GM19324 (cell line): Measurements from ENCODE around the gene B4GALNT3.

ENCODE experiments used
- ATAC-seq: cut with Tn5 transposase; IDR thresholded peaks from one replicate; pipeline ENCODE4 v1.9.1; 2021; ENCODE audit warnings: mild to moderate bottlenecking, moderate library complexity; ENCODE audit not compliant: unreplicated experiment, low FRiP score

B4GALNT3 gene

GRCh38 chr12:507391-507796 lies 47.7 kb downstream of the B4GALNT3 start:
- no peak for ATAC-seq

- no peak for ATAC-seq
Observed at GRCh38 chr12:508145-508544, 48.4 kb downstream of the B4GALNT3 start.

- ATAC-seq = no peak
Observed at GRCh38 chr12:508795-509194, 49.1 kb downstream of the B4GALNT3 start.

GRCh38 chr12:509500-509899 lies 49.8 kb downstream of the B4GALNT3 start:
- no peak for ATAC-seq

DNA sequence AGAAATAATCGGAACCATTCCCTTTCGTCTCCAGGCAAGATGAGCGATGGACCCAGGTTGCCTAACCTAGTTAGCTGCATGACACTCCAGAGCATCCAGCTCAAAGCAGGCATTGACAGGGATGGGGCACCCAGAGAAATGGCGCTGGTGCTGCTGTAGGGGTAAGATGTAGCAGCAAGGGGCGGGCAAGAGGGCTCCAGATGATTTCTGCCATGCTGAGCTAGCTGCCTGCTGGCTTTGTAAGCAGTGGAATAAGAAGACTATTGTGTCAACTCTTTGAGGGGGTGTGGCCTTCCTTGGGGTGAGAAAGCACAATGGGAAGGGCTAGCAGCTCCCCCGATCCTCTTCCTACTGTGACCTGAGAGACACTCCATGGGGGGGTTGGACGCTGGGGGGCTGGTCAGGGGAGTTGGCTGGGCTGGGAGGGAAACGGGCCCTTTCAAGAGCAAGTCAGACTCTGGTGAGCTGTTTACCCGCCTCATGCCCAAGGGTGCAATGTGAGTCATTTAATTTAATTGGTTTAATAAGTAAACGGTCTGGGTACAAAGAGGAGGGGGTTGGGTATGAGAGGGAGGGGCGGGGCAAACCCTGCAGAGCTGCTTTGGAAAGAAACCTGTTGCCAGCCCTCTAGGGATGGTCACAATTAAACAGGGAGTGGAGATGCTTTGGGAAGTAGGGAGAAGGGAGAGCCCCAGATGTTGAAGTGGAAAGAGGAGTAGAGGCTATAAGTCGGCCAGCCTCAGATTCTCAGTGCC lies 50.5 kb downstream of the B4GALNT3 start:
- no peak for ATAC-seq

DNA sequence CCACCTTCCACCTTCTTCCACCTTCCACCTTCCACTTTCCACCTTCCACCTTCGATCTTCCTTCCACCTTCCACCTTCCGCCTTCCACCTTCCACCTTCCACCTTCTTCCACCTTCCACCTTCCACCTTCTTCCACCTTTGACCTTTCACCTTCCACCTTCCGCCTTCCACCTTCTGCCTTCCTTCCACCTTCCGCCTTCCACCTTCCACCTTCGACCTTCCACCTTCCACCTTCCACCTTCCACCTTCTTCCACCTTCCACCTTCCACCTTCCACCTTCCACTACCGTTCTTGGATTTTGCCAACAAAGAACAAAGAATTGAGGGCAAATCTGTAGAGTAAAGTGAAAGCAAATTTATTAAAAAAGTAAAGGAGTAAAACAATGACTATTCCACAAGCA lies 53.2 kb downstream of the B4GALNT3 start:
- ATAC-seq = no peak

DNA sequence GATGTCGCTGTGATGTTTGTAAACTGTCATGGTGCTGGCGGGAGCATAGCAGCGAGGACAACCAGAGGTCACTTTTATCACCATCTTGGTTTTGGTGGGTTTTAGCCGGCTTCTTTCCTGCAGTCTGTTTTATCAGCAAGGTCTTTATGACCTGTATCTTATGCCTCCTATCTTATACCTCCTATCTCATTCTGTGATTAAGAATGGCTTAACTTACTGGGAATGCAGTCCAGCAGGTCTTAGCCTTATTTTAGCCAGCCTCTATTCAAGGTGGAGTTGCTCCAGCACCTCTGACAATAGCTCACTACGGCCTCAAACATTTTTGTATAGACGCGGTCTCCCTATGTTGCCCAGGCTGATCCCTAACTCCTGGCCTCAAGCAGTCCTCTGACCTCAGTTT lies 53.7 kb downstream of the B4GALNT3 start:
- no peak for ATAC-seq

- no peak for ATAC-seq
Observed at GRCh38 chr12:517538-517937, 57.8 kb downstream of the B4GALNT3 start.

DNA sequence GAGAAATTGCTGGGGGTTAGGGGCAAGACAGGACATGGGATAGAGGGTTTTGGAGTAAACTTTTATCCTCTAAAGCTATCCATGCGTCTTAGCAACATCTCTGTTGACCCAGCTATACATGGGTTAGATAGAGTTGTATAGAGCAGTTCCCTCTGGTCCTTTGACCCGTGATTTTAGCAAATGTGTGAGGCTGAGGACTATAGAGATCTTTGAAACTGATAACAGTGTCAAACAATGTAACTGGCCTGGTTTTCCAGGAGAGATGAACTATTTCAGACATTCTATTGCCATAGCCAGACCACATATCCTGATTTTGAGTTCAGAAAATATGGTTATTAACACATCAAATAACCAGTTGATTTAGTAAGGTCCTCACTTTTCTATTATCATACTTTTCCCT lies 60.4 kb downstream of the B4GALNT3 start:
- no peak for ATAC-seq

- ATAC-seq = no peak
Observed at GRCh38 chr12:522692-523378, 63.1 kb downstream of the B4GALNT3 start.

DNA sequence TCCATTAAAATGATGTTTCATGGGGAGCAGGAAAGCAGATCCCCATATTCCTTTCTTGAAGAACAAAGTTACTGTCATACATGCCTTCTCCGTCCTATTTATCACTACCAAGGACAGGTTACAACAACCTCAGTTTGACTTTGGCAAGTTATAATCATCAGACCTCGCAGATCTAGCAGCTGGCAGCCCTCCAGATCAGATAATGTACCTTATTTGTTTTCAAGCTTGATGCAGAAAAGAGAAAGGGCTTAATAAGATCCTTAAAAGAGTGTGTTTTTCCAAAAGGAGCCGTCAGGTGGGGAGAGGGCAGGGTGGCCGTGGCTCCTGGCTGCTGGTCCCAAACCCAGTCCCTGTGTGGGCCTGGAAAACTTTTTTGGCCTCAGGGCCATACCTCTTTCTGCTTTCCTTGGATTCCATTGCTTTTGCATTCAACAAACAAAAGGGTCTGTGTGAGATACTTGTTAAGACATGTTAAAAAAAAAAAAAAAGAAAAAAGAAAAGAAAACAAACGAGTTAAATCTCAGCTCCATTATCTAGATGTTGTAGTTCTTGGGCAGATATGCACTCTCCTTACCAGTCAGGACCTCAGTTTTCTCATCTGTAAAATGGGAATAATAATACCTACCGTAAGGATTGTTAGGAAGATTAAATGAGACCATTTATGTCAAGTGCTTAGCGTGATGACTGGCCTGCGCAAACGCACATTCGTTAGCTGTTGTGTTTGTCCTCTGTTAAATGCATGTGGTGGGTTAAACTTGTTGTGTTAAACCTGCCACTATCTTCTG lies 64.6 kb downstream of the B4GALNT3 start:
- ATAC-seq = no peak

DNA sequence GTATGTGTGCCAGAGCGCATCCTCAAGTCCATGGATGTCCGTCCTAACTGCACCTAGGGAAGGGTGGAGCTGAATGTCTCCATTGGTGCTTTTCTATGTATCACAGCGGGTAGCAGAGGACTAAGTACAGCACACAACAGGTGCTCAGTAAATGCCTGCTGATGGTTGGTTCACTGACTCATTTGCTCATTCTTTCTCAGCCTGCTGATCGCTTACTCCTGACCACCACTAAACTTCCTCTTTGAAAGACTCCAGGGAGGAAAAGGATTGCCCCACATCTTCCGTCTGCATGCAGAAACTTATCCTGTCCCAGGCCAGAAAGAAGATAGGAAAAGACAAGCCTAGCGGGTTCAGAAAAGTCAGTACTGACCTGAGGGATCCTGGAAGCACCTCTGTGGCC lies 66.3 kb downstream of the B4GALNT3 start:
- no peak for ATAC-seq

DNA sequence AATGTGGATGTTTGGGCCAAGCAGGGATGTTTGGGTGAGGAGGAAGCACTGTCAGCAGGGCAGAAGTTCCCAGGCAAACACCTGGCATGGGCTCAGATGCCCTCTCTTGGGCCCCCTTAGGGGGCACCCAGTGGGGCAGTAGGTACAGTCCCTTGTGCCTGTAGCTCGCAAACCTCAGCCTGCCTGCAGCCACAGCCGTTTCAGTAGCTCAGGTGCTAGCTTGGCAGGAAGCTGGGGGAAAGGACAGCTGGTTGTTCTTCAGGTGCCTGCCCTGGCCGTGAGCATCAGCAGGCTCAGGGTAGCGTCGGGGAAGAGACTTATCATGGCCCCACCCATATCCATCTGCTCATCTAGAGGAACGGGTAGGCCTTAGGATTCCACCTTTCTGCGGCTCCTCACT lies 67.5 kb downstream of the B4GALNT3 start:
- no peak for ATAC-seq

DNA sequence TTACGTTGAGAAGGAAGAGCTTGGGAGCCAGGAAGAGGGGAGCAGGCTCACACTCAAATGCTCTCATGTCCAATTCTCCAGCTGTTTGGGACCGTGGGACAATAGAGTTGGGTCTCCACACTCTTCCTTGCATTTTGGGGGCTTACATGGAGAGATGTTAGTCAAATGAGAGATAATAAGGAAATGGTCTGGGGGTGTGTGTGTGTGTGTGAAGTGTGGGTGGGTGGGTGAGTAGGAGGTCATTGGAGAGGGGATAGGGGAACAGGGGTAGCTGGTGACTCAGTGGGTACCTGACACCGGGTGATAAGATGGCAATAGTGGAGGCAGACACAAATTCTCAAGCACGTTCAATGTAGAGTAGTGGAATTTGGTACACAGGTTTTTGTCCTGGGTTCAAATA lies 68.0 kb downstream of the B4GALNT3 start:
- no peak for ATAC-seq

DNA sequence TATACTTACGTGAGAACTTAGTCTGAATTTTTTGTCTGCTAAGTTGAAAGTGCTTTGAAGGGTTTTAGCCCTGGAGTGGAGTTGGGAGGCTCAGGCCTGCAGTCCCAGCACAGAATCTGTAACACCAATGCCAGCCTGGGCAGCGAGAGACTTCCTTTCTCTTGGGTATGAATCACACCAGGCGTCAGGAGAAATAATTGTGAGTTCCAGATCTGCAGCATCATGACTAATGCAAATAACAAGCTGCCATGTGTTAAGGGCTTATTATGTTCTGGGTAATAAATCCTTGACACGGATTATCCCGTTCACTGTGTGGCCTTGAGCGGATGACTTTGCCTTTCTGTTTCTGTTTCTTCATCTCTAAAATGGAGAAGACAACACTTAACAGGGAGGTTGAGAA lies 70.6 kb downstream of the B4GALNT3 start:
- no peak for ATAC-seq

DNA sequence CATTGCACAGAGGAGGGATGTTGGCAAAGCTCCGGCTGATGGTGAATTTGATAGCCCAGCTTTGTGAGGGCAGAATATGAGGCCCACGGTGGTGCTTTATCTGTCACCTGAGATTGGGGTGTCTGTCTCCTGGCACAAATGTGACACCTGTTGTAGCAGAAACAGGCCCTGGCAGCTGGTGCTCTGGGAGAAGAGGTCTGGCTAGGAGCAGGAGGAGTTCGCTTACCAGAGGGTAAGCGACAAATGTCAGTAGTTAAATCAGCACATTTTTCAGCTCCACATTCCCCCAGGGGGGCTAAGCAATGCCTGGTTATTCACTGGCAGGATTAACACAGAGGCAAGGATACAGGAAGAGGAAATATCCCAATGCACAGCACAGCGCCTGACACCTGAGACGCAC lies 71.1 kb downstream of the B4GALNT3 start:
- no peak for ATAC-seq

- no peak for ATAC-seq
Observed at GRCh38 chr12:531951-532585, 72.3 kb downstream of the B4GALNT3 start.

DNA sequence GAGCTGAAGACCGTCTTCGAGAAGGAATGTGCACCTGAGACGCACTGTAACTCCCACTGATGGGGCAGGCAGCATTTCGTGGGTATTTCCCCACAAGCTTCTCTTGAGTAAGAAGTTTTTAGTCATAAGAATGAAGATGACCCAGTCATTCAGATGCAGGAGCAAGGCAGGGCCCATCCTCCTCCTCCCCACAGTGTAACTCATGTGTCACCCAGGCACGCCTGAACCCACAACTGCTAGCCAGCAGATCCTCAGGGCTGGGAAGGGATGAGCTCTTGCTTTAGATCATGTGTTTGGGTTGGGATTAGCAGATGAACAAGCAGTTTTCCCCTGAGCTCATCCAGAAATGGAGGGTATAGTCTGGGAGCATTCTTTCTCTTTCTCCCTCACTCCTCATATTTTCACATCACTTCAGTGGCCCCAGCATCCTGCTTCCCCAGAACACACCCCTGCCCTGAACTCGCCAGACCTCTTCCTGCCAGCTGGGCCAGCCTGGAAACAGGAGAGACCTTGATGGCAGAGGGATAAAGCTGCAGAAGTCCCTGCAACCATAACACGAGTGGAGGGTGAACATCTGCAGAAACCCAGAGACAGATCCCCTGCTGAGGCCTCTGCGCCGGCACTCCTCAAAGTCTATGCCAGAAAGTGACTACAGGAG lies 73.3 kb downstream of the B4GALNT3 start:
- ATAC-seq = no peak

- no peak for ATAC-seq
Observed at GRCh38 chr12:533718-534117, 74.0 kb downstream of the B4GALNT3 start.

DNA sequence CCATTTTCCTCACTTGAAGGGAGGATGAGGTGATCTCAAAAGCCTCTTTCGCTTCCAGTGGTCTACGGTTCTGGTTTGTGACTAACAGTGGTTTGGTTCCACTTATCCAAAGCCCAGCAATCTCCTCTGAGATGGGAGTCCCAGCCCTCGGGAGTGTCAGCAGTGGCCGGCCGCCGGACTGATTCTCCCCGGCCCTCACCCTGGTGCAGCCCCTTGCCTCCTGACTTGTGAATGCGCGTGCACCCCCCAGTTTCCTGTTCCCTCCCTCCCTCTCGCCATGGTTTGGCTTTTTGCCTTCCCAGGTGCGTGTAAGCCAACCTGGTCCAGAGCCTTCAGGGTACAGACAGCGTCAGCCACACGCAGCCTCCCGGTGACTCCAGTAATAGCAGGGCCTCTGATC lies 74.5 kb downstream of the B4GALNT3 start:
- no peak for ATAC-seq
